T1000 (cell line): ENCODE measurements around the gene NMBR.
"Not testable (repeated sequence)": the region's sequence is repeated elsewhere in the genome, so short reads cannot be mapped to it uniquely, and the experiment has no call there.

ENCODE experiments used
- DNase-seq: peaks from one replicate; lab custom pipeline; 2025; ENCODE audit warnings: mixed read lengths; lab: John Stamatoyannopoulos, UW

NMBR gene

GRCh38 chr6:142146828-142147662 lies at the start of gene NMBR, which contains the start of gene VTA1:
TSS of gene NMBR (minus strand) at chr6:142147122. CDS start at chr6:142088658, 58,464 bp downstream.
TSS of gene VTA1 (plus strand) at chr6:142147263. CDS start at chr6:142147288, 25 bp downstream.
- DNase-seq: peak; percentile 91

GRCh38 chr6:142195862-142196541 lies 49.1 kb upstream of the NMBR start:
- DNase-seq: no peak

- no peak for DNase-seq
Measured at GRCh38 chr6:142193621-142194020, 46.7 kb upstream of the NMBR start.

- no peak for DNase-seq
Measured at GRCh38 chr6:142192343-142192742, 45.4 kb upstream of the NMBR start.

GRCh38 chr6:142189057-142189456 lies 42.1 kb upstream of the NMBR start:
- DNase-seq: no peak

GRCh38 chr6:142188341-142188740 lies 41.4 kb upstream of the NMBR start:
- not testable (repeated sequence) for DNase-seq

- DNase-seq: no peak
Measured at GRCh38 chr6:142187209-142187608, 40.3 kb upstream of the NMBR start.

GRCh38 chr6:142185641-142186040 lies 38.7 kb upstream of the NMBR start:
- DNase-seq: no peak

GRCh38 chr6:142184307-142184706 lies 37.4 kb upstream of the NMBR start:
- no peak for DNase-seq

- no peak for DNase-seq
Measured at GRCh38 chr6:142183351-142183750, 36.4 kb upstream of the NMBR start.

GRCh38 chr6:142182004-142182403 lies 35.1 kb upstream of the NMBR start:
- no peak for DNase-seq

- no peak for DNase-seq
Measured at GRCh38 chr6:142178129-142178528, 31.2 kb upstream of the NMBR start.

GRCh38 chr6:142174703-142175102 lies 27.8 kb upstream of the NMBR start:
- DNase-seq: no peak

GRCh38 chr6:142173980-142174379 lies 27.1 kb upstream of the NMBR start:
- DNase-seq: no peak

- DNase-seq: no peak
Measured at GRCh38 chr6:142172758-142173157, 25.8 kb upstream of the NMBR start.

- DNase-seq: no peak
Measured at GRCh38 chr6:142171351-142171750, 24.4 kb upstream of the NMBR start.

- DNase-seq: no peak
Measured at GRCh38 chr6:142167486-142167885, 20.6 kb upstream of the NMBR start.

- no peak for DNase-seq
Measured at GRCh38 chr6:142167071-142167470, 20.1 kb upstream of the NMBR start.

GRCh38 chr6:142165227-142165626 lies 18.3 kb upstream of the NMBR start:
- DNase-seq: no peak

GRCh38 chr6:142162780-142163179 lies 15.9 kb upstream of the NMBR start:
- DNase-seq: no peak

- DNase-seq: not testable (repeated sequence)
Measured at GRCh38 chr6:142156758-142157068, 9.8 kb upstream of the NMBR start.

- DNase-seq: no peak
Measured at GRCh38 chr6:142155895-142156757, 9.2 kb upstream of the NMBR start.
